HL-60 (cell line): Measurements from ENCODE around the gene MRPL4.

Experiments used
- DNase-seq, 2 experiments: peaks; one replicate each; pipeline ENCODE4 v3.0.0-alpha.2; 2010 to 2020; ENCODE audit warnings: low read depth in 1 of 2, low spot score in 1 of 2
- H3K27ac ChIP-seq: fragments of 250-450 bp; sonication (Bioruptor Pico); replicated peaks from 2 replicates; pipeline ENCODE4 v1.5.1; 2020; ENCODE audit warnings: mild to moderate bottlenecking, moderate library complexity
- H3K27me3 ChIP-seq: fragments of 250-450 bp; sonication (Bioruptor Pico); 2 replicates; pipeline ENCODE4 v1.5.1; 2021; ENCODE audit warnings: mild to moderate bottlenecking, moderate library complexity; ENCODE audit not compliant: insufficient read depth, poor library complexity, severe bottlenecking
- H3K4me3 ChIP-seq: replicated peaks from 2 replicates; pipeline ENCODE4 v1.5.1; 2011; ENCODE audit warnings: mild to moderate bottlenecking, control low read depth, low read length; ENCODE audit not compliant: insufficient read depth
- GABPA ChIP-seq: IDR thresholded peaks from 2 replicates; pipeline ENCODE4 v1.6.1; 2012; ENCODE audit warnings: low read depth
- POLR2AphosphoS5 ChIP-seq: IDR thresholded peaks from 2 replicates; pipeline ENCODE4 v1.6.1; 2012; ENCODE audit warnings: low read depth
- REST ChIP-seq: IDR thresholded peaks from 2 replicates; pipeline ENCODE4 v1.6.1; 2012; ENCODE audit warnings: low read depth; ENCODE audit not compliant: insufficient replicate concordance
- SPI1 ChIP-seq: IDR thresholded peaks from 2 replicates; pipeline ENCODE4 v1.6.1; 2012; ENCODE audit warnings: low read depth, mild to moderate bottlenecking, borderline replicate concordance
- TF ChIP-seq, protein P1 (sequence below): IDR thresholded peaks from one replicate; pipeline ENCODE4 v1.5.1; 2011; ENCODE audit warnings: low read length, control low read depth, inconsistent platforms; ENCODE audit not compliant: insufficient read depth

MRPL4 gene

DNA sequence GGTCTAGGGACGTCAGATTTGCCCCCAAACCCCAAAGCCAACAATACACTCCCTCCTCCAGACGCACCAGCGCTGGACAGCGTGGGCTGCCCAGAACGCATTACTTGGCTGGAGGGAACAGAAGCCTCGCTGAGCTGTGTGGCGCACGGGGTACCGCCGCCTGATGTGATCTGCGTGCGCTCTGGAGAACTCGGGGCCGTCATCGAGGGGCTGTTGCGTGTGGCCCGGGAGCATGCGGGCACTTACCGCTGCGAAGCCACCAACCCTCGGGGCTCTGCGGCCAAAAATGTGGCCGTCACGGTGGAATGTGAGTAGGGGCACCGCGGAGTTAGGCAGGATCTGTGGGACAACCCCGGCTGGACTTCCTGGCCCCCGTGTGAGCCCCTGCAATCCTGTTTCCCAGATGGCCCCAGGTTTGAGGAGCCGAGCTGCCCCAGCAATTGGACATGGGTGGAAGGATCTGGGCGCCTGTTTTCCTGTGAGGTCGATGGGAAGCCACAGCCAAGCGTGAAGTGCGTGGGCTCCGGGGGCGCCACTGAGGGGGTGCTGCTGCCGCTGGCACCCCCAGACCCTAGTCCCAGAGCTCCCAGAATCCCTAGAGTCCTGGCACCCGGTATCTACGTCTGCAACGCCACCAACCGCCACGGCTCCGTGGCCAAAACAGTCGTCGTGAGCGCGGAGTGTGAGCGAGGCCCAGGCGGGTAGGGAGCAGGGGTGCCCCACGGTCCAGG lies 41.8 kb downstream of the MRPL4 start:
- TF ChIP-seq GABPA (no peak), SPI1 (no peak), REST (no peak), POLR2AphosphoS5 (no peak)
- TF ChIP-seq, protein P1, sequence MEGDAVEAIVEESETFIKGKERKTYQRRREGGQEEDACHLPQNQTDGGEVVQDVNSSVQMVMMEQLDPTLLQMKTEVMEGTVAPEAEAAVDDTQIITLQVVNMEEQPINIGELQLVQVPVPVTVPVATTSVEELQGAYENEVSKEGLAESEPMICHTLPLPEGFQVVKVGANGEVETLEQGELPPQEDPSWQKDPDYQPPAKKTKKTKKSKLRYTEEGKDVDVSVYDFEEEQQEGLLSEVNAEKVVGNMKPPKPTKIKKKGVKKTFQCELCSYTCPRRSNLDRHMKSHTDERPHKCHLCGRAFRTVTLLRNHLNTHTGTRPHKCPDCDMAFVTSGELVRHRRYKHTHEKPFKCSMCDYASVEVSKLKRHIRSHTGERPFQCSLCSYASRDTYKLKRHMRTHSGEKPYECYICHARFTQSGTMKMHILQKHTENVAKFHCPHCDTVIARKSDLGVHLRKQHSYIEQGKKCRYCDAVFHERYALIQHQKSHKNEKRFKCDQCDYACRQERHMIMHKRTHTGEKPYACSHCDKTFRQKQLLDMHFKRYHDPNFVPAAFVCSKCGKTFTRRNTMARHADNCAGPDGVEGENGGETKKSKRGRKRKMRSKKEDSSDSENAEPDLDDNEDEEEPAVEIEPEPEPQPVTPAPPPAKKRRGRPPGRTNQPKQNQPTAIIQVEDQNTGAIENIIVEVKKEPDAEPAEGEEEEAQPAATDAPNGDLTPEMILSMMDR = no peak
- Histone ChIP-seq H3K27me3 (peaks cover 66% of the 10 kb centered on the region), H3K27ac (no peak overlapping the region), H3K4me3 (no peak overlapping the region)
- no peak for DNase-seq

DNA sequence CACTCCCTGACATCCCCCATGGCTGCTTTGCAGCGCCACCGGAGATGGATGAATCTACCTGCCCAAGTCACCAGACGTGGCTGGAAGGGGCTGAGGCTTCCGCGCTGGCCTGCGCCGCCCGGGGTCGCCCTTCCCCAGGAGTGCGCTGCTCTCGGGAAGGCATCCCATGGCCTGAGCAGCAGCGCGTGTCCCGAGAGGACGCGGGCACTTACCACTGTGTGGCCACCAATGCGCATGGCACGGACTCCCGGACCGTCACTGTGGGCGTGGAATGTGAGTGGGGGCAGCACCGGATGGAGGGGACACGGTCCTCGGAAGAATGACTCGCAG lies 42.3 kb downstream of the MRPL4 start:
- TF ChIP-seq POLR2AphosphoS5 (no peak), SPI1 (no peak), REST (no peak), GABPA (no peak)
- TF ChIP-seq, protein P1 = no peak
- H3K27me3 ChIP-seq = peaks cover 60% of the 10 kb centered on the region

DNA sequence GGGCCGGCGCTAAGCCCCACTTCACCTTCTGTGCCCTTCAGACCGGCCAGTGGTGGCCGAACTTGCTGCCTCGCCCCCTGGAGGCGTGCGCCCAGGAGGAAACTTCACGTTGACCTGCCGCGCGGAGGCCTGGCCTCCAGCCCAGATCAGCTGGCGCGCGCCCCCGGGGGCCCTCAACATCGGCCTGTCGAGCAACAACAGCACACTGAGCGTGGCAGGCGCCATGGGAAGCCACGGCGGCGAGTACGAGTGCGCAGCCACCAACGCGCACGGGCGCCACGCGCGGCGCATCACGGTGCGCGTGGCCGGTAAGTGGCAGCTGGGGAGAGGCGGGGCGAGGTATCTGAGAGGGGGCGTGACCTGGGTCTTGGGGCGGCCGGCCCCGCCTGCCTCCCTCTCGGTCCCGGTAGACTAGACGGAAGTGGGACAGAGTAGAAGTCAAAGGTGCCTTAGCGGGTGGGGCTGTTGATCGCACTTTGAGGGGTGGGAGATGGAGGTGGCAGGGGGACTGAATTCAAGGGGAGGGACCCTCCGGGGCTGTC lies 43.4 kb downstream of the MRPL4 start:
- no peak for DNase-seq
- peak overlapping the region; percentile 20; the same call in 1 of the 2 replicates for H3K4me3 ChIP-seq
- no peak overlapping the region for H3K27ac ChIP-seq
- peaks cover 51% of the 10 kb centered on the region for H3K27me3 ChIP-seq
- TF ChIP-seq GABPA (no peak), POLR2AphosphoS5 (no peak), SPI1 (no peak), REST (no peak)
- TF ChIP-seq, protein P1 = no peak

More for the DNA sequence above, 42.3 kb downstream of the MRPL4 start:
- Histone ChIP-seq H3K27ac (no peak overlapping the region), H3K4me3 (no peak overlapping the region)
- no peak for DNase-seq
